ENCODE data around the gene GNPTAB. TPM values are rescaled to one million over a fixed set of nuclear protein-coding genes. Genes with fewer than 3 reads are reported as not detected.
"Not testable (repeated sequence)": the region's sequence is repeated elsewhere in the genome, so short reads cannot be mapped to it uniquely, and the experiment has no call there.

The GNPTAB gene
- total RNA-seq, 1 donor from 2014 or later: 26.0 TPM

- DNase-seq (ENCODE audit: low spot score): no peak
Measured at GRCh38 chr12:101740566-101740965, 90.2 kb downstream of the GNPTAB start.

GRCh38 chr12:101738920-101739665 is 91.7 kb downstream of the GNPTAB start, which contains the start of gene SYCP3:
SYCP3 (minus strand) TSS chr12:101739462; CDS start chr12:101737935, 1,527 bp downstream.
- no peak for DNase-seq (ENCODE audit: low spot score)

GRCh38 chr12:101737476-101737875 is 93.3 kb downstream of the GNPTAB start:
- DNase-seq (ENCODE audit: low spot score): no peak

GRCh38 chr12:101734482-101734881 is 96.3 kb downstream of the GNPTAB start:
- not testable (repeated sequence) for DNase-seq (ENCODE audit: low spot score)

- DNase-seq (ENCODE audit: low spot score): no peak
Measured at GRCh38 chr12:101733166-101733565, 97.6 kb downstream of the GNPTAB start.

- DNase-seq (ENCODE audit: low spot score): no peak
Measured at GRCh38 chr12:101732318-101732717, 98.4 kb downstream of the GNPTAB start.

- no peak for DNase-seq (ENCODE audit: low spot score)
Measured at GRCh38 chr12:101729842-101730241, 100.9 kb downstream of the GNPTAB start.

GRCh38 chr12:101727098-101727497 is 103.7 kb downstream of the GNPTAB start:
- no peak for DNase-seq (ENCODE audit: low spot score)

GRCh38 chr12:101722392-101722791 is 108.4 kb downstream of the GNPTAB start:
- no peak for DNase-seq (ENCODE audit: low spot score)

- no peak for DNase-seq (ENCODE audit: low spot score)
Measured at GRCh38 chr12:101720118-101720517, 110.6 kb downstream of the GNPTAB start.

- DNase-seq (ENCODE audit: low spot score): no peak
Measured at GRCh38 chr12:101719566-101719965, 111.2 kb downstream of the GNPTAB start.

- no peak for DNase-seq (ENCODE audit: low spot score)
Measured at GRCh38 chr12:101714877-101715444, 115.8 kb downstream of the GNPTAB start.

- no peak for DNase-seq (ENCODE audit: low spot score)
Measured at GRCh38 chr12:101713930-101714329, 116.8 kb downstream of the GNPTAB start.

- DNase-seq (ENCODE audit: low spot score): no peak
Measured at GRCh38 chr12:101713059-101713682, 117.6 kb downstream of the GNPTAB start.

- DNase-seq (ENCODE audit: low spot score): no peak
Measured at GRCh38 chr12:101710288-101710687, 120.5 kb downstream of the GNPTAB start.

GRCh38 chr12:101707131-101707782 is 123.5 kb downstream of the GNPTAB start:
- DNase-seq (ENCODE audit: low spot score): no peak

- DNase-seq (ENCODE audit: low spot score): no peak
Measured at GRCh38 chr12:101706403-101706802, 124.4 kb downstream of the GNPTAB start.

- no peak for DNase-seq (ENCODE audit: low spot score)
Measured at GRCh38 chr12:101703487-101703886, 127.3 kb downstream of the GNPTAB start.

- DNase-seq (ENCODE audit: low spot score): no peak
Measured at GRCh38 chr12:101700299-101700820, 130.4 kb downstream of the GNPTAB start.

GRCh38 chr12:101698800-101699347 is 131.9 kb downstream of the GNPTAB start:
- no peak for DNase-seq (ENCODE audit: low spot score)
